HepG2 (cell line): ENCODE measurements around the gene CPXM1. TPM values are rescaled to one million over a fixed set of nuclear protein-coding genes. Genes with fewer than 3 reads are reported as not detected.

ENCODE experiments used
- ARNTL ChIP-seq: sonication (generic); formaldehyde crosslinking; IDR thresholded peaks from 2 replicates; pipeline ENCODE4 v1.4.0; 2020; ENCODE audit warnings: mild to moderate bottlenecking, missing genetic modification reagents
- CCDC6 ChIP-seq: sonication (generic); formaldehyde crosslinking; IDR thresholded peaks from 2 replicates; pipeline ENCODE4 v1.8.1; 2022; ENCODE audit warnings: mild to moderate bottlenecking, missing genetic modification reagents, moderate library complexity
- CHD4 ChIP-seq: fragments of 200-600 bp; sonication (generic); IDR thresholded peaks from 2 replicates; pipeline ENCODE4 v1.7.0; 2017; ENCODE audit warnings: mild to moderate bottlenecking, low read length, borderline replicate concordance
- ESRRA ChIP-seq: sonication (generic); formaldehyde crosslinking; IDR thresholded peaks from 2 replicates; pipeline ENCODE4 v1.5.1; 2020; ENCODE audit warnings: mild to moderate bottlenecking, low read depth, missing genetic modification reagents
- GPN1 ChIP-seq: sonication (generic); formaldehyde crosslinking; IDR thresholded peaks from 2 replicates; pipeline ENCODE4 v1.5.1; 2020; ENCODE audit warnings: missing genetic modification reagents, borderline replicate concordance
- HDAC2 ChIP-seq: sonication (generic); formaldehyde crosslinking; IDR thresholded peaks from 2 replicates; pipeline ENCODE4 v1.4.0; 2020; ENCODE audit warnings: missing genetic modification reagents
- LCORL ChIP-seq, 2 experiments: fragments of 450-650 bp in 1 of 2; sonication (generic) in 1 of 2; formaldehyde crosslinking in 1 of 2; IDR thresholded peaks; 2 replicates each; pipeline versions ENCODE4 v1.5.0 to v1.6.1; 2017 to 2020; ENCODE audit warnings: antibody characterized with exemption in 1 of 2, missing genetic modification reagents in 1 of 2
- NR2C2 ChIP-seq: sonication (generic); formaldehyde crosslinking; IDR thresholded peaks from 2 replicates; pipeline ENCODE4 v1.4.0; 2020; ENCODE audit warnings: missing genetic modification reagents, mild to moderate bottlenecking, moderate library complexity, borderline replicate concordance
- PRPF4 ChIP-seq: fragments of 200-400 bp; formaldehyde crosslinking; IDR thresholded peaks from 2 replicates; pipeline ENCODE4 v1.6.1; 2016; ENCODE audit warnings: low read length, low read depth; ENCODE audit not compliant: poor library complexity, severe bottlenecking
- RBAK ChIP-seq: sonication (generic); formaldehyde crosslinking; IDR thresholded peaks from 2 replicates; pipeline ENCODE4 v1.5.1; 2020; ENCODE audit warnings: mild to moderate bottlenecking, missing genetic modification reagents
- SMC3 ChIP-seq: IDR thresholded peaks from 2 replicates; pipeline ENCODE4 v1.6.1; 2011; ENCODE audit warnings: low read length, improper control_type of control experiment
- SRF ChIP-seq: IDR thresholded peaks from 2 replicates; pipeline ENCODE4 v1.6.1; 2011; ENCODE audit warnings: mild to moderate bottlenecking, low read depth, low read length, moderate library complexity
- TAF15 ChIP-seq: fragments of 200-400 bp; formaldehyde crosslinking; IDR thresholded peaks from one replicate; pipeline ENCODE4 v1.6.1; 2018; ENCODE audit warnings: mild to moderate bottlenecking, low read depth, low read length; ENCODE audit not compliant: poor library complexity, severe bottlenecking
- TP53 ChIP-seq: sonication (generic); formaldehyde crosslinking; conservative IDR thresholded peaks from 2 replicates; pipeline ENCODE4 v1.4.0; 2020; ENCODE audit warnings: missing genetic modification reagents
- ZMYM4 ChIP-seq: sonication (generic); formaldehyde crosslinking; IDR thresholded peaks from 2 replicates; pipeline ENCODE4 v1.8.1; 2023; ENCODE audit warnings: mild to moderate bottlenecking, missing genetic modification reagents
- ZNF124 ChIP-seq: sonication (generic); formaldehyde crosslinking; IDR thresholded peaks from 2 replicates; pipeline ENCODE4 v1.4.0; 2020; ENCODE audit warnings: missing genetic modification reagents
- ZNF589 ChIP-seq: sonication (generic); formaldehyde crosslinking; conservative IDR thresholded peaks from 2 replicates; pipeline ENCODE4 v1.8.0; 2022; ENCODE audit warnings: mild to moderate bottlenecking, moderate library complexity, missing genetic modification reagents
- polyA plus RNA-seq, 8 experiments: library from polyadenylated mRNA; depleted of rRNA in 3 of 8; stranded (reverse) in 7 of 8; unstranded in 1 of 8; fragments of >200 nt; fragmentation: Illumina TruSeq in 4 of 8; extraction: Trizol in 4 of 8; gene quantifications; 2 replicates each; pipeline versions ENCODE4 v1.2.1 to v1.2.3, GENCODE V29; 2011 to 2016; ENCODE audit warnings: low read depth in 4 of 8, missing spikeins in 1 of 8, mixed read lengths in 1 of 8; ENCODE audit not compliant: insufficient read depth in 1 of 8
- total RNA-seq, 5 experiments: library from RNA; depleted of rRNA; stranded (reverse); fragments of >200 nt; fragmentation: Illumina TruSeq; extraction: Trizol; gene quantifications; 2 replicates each; pipeline ENCODE4 v1.2.3, GENCODE V29; 2016; ENCODE audit warnings: low read depth in 1 of 5
- TF ChIP-seq, protein P1 (sequence below): IDR thresholded peaks from 2 replicates; pipeline ENCODE4 v1.6.1; 2012; ENCODE audit warnings: low read depth, low read length, improper control_type of control experiment
- TF ChIP-seq, protein P2 (sequence below), 2 experiments: IDR thresholded peaks; 2 replicates each; pipeline ENCODE4 v1.6.1; 2011 to 2012; ENCODE audit warnings: low read length in 2 of 2, borderline replicate concordance in 1 of 2, low read depth in 1 of 2, mild to moderate bottlenecking in 1 of 2, moderate library complexity in 1 of 2
- TF ChIP-seq, protein P3 (sequence below): sonication (generic); formaldehyde crosslinking; IDR thresholded peaks from 2 replicates; pipeline ENCODE4 v1.5.0; 2020; ENCODE audit warnings: missing genetic modification reagents

CPXM1 gene
- total and polyA plus RNA-seq, 2 of the 13 experiments (the other 11 are each of a cell fraction or from before 2014, with no cell fraction given), result 0.07 TPM; not detected in 1

DNA sequence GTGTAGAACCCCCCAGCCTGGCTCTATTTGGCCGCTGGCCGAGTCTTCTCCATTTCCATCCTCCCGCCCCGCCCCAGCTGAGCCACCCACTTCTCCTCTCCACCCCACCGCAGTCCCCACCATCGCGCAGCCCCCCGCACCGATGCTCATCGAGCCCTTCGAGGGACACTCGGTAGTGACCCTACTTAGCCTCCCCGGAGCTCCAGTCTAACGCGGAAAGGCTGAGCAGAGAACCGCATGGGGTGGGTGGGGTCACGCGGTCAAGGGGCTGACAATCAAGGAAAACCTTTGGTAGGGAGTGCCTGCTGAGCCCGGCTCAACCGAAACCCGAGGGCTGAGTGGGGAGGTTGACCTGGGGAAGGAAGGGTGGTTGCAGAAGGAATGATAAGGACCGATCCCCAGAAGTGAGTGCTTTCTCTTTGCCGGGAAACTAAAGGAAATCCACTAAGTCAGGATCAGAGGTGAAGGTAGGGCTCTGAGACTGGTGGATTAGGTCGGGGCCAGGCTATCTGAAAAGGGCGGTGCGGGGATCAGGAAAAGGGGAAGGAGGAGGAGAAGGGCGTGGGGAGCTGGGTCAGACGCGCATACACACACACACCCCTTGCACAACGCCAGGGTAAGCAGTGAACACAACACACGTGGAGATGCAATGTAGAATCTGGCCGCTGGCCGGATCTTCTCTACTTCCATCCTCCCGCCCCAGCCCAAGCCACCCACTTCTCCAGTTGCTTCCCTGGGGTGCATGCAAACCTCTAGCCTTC lies 49.8 kb downstream of the CPXM1 start (continued):
- TF ChIP-seq ARNTL, result peak; percentile 2; the same call in 1 of the 2 replicates
- TF ChIP-seq CHD4, result no peak
- TF ChIP-seq SMC3, result no peak
- TF ChIP-seq, protein P1, sequence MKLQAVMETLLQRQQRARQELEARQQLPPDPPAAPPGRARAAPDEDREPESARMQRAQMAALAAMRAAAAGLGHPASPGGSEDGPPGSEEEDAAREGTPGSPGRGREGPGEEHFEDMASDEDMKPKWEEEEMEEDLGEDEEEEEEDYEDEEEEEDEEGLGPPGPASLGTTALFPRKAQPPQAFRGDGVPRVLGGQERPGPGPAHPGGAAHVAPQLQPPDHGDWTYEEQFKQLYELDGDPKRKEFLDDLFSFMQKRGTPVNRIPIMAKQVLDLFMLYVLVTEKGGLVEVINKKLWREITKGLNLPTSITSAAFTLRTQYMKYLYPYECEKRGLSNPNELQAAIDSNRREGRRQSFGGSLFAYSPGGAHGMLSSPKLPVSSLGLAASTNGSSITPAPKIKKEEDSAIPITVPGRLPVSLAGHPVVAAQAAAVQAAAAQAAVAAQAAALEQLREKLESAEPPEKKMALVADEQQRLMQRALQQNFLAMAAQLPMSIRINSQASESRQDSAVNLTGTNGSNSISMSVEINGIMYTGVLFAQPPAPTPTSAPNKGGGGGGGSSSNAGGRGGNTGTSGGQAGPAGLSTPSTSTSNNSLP, result no peak
- peak; percentile 13; the same call in 1 of the 2 replicates for TF ChIP-seq NR2C2 (CRISPR knock-in tag)
- 0 out of 2 replicates have a peak, but pooled peaks have one; percentile 0 for TF ChIP-seq SRF
- TF ChIP-seq ESRRA (CRISPR knock-in tag), result no peak
- TF ChIP-seq HDAC2, result no peak
- TF ChIP-seq ZMYM4, result no peak
- TF ChIP-seq RBAK (CRISPR knock-in tag), result no peak
- no peak for TF ChIP-seq TAF15
- TF ChIP-seq ZNF124 (CRISPR knock-in tag), result peak; percentile 18; the same call in 1 of the 2 replicates
- TF ChIP-seq, protein P2, sequence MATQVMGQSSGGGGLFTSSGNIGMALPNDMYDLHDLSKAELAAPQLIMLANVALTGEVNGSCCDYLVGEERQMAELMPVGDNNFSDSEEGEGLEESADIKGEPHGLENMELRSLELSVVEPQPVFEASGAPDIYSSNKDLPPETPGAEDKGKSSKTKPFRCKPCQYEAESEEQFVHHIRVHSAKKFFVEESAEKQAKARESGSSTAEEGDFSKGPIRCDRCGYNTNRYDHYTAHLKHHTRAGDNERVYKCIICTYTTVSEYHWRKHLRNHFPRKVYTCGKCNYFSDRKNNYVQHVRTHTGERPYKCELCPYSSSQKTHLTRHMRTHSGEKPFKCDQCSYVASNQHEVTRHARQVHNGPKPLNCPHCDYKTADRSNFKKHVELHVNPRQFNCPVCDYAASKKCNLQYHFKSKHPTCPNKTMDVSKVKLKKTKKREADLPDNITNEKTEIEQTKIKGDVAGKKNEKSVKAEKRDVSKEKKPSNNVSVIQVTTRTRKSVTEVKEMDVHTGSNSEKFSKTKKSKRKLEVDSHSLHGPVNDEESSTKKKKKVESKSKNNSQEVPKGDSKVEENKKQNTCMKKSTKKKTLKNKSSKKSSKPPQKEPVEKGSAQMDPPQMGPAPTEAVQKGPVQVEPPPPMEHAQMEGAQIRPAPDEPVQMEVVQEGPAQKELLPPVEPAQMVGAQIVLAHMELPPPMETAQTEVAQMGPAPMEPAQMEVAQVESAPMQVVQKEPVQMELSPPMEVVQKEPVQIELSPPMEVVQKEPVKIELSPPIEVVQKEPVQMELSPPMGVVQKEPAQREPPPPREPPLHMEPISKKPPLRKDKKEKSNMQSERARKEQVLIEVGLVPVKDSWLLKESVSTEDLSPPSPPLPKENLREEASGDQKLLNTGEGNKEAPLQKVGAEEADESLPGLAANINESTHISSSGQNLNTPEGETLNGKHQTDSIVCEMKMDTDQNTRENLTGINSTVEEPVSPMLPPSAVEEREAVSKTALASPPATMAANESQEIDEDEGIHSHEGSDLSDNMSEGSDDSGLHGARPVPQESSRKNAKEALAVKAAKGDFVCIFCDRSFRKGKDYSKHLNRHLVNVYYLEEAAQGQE (IDR thresholded peaks at IDR 0.05; ENCODE audit: borderline replicate concordance in 1 of 2, low read depth in 1 of 2, low read length in 2 of 2), result no peak
- no peak for TF ChIP-seq TP53 (CRISPR knock-in tag)
- TF ChIP-seq LCORL (IDR thresholded peaks at IDR 0.05), result no peak
- TF ChIP-seq LCORL (CRISPR knock-in tag; IDR thresholded peaks at IDR 0.05), result no peak
- TF ChIP-seq CCDC6 (CRISPR knock-in tag), result no peak
- TF ChIP-seq GPN1 (CRISPR knock-in tag), result no peak
- no peak for TF ChIP-seq PRPF4
- TF ChIP-seq, protein P3, sequence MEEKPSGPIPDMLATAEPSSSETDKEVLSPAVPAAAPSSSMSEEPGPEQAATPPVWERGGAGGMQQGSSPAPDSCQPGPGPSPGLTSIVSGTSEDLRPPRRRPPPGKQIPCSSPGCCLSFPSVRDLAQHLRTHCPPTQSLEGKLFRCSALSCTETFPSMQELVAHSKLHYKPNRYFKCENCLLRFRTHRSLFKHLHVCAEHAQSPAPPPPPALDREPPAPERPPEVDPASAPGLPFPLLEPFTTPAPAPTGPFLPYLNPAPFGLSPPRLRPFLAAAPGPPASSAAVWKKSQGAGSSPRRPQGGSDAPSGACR (CRISPR knock-in tag), result no peak
- TF ChIP-seq ZNF589 (CRISPR knock-in tag), result 0 out of 2 replicates have a peak, but pooled peaks have one; percentile 30
